SU-DHL-6 (cell line): ENCODE results near the gene FBXL20.

Experiments used
- EZH2phosphoT487 ChIP-seq: fragments of 200-600 bp; sonication (generic), shearing (Covaris generic); conservative IDR thresholded peaks from 2 replicates; pipeline ENCODE4 v1.6.1; 2018; ENCODE audit warnings: mild to moderate bottlenecking, antibody characterized with exemption, low read length, moderate library complexity, mixed read lengths
- TF ChIP-seq, protein P1 (sequence below): fragments of 200-600 bp; sonication (generic); IDR thresholded peaks from one replicate; pipeline ENCODE4 v1.5.1; 2017; ENCODE audit warnings: antibody characterized with exemption, mild to moderate bottlenecking, low read length, moderate library complexity; ENCODE audit not compliant: insufficient read depth, poor library complexity, severe bottlenecking

DNA sequence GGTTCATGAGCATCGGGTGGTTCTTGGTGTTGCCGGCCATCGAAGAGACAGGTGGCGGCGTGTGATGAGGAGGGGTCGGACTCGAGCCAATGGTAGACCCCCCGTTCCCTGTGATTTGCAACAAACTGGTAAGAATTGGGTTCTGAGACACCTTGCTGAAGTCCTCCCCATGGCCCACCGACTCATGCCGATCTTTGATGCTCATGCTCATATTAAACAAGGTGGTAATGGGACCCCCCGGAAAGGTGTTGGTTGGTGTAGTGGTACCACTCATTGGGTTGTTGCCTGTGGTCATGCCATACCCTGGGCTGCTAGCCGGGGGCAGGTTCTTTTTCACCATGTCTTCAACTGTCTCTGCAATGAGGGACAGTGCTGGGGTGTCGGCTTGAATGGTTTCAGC, 8.9 kb upstream of the FBXL20 start:
- TF ChIP-seq, protein P1, sequence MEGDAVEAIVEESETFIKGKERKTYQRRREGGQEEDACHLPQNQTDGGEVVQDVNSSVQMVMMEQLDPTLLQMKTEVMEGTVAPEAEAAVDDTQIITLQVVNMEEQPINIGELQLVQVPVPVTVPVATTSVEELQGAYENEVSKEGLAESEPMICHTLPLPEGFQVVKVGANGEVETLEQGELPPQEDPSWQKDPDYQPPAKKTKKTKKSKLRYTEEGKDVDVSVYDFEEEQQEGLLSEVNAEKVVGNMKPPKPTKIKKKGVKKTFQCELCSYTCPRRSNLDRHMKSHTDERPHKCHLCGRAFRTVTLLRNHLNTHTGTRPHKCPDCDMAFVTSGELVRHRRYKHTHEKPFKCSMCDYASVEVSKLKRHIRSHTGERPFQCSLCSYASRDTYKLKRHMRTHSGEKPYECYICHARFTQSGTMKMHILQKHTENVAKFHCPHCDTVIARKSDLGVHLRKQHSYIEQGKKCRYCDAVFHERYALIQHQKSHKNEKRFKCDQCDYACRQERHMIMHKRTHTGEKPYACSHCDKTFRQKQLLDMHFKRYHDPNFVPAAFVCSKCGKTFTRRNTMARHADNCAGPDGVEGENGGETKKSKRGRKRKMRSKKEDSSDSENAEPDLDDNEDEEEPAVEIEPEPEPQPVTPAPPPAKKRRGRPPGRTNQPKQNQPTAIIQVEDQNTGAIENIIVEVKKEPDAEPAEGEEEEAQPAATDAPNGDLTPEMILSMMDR, result no peak
- TF ChIP-seq EZH2phosphoT487, result no peak
